GM18502 (cell line): Measurements from ENCODE around the gene LRCH1.

ENCODE experiments used
- ATAC-seq: cut with Tn5 transposase; IDR thresholded peaks from one replicate; pipeline ENCODE4 v1.9.1; 2021; ENCODE audit warnings: mild to moderate bottlenecking; ENCODE audit not compliant: unreplicated experiment, poor library complexity

Gene LRCH1

GRCh38 chr13:46659413-46660065, 106.6 kb downstream of the LRCH1 start:
- no peak for ATAC-seq

- no peak for ATAC-seq
Measured at GRCh38 chr13:46660416-46660815, 107.4 kb downstream of the LRCH1 start.

GRCh38 chr13:46660857-46661256, 107.9 kb downstream of the LRCH1 start:
- ATAC-seq, result no peak

- peak; percentile 51 for ATAC-seq
Measured at GRCh38 chr13:46662690-46663089, 109.7 kb downstream of the LRCH1 start.

GRCh38 chr13:46663206-46664037, 110.5 kb downstream of the LRCH1 start:
- no peak for ATAC-seq

GRCh38 chr13:46664195-46664594, 111.2 kb downstream of the LRCH1 start:
- ATAC-seq, result no peak

GRCh38 chr13:46665248-46665632, 112.3 kb downstream of the LRCH1 start:
- no peak for ATAC-seq

- no peak for ATAC-seq
Measured at GRCh38 chr13:46665633-46666482, 112.9 kb downstream of the LRCH1 start.

GRCh38 chr13:46666727-46667456, 113.9 kb downstream of the LRCH1 start:
- no peak for ATAC-seq

- peak; percentile 58 for ATAC-seq
Measured at GRCh38 chr13:46667687-46668281, 114.8 kb downstream of the LRCH1 start.

- peak; percentile 19 for ATAC-seq
Measured at GRCh38 chr13:46668302-46668720, 115.3 kb downstream of the LRCH1 start.

- no peak for ATAC-seq
Measured at GRCh38 chr13:46668931-46669525, 116.1 kb downstream of the LRCH1 start.

GRCh38 chr13:46672338-46673090, 119.5 kb downstream of the LRCH1 start:
- no peak for ATAC-seq

- ATAC-seq, result no peak
Measured at GRCh38 chr13:46675016-46675415, 122.0 kb downstream of the LRCH1 start.

GRCh38 chr13:46676378-46676725, 123.4 kb downstream of the LRCH1 start:
- ATAC-seq, result no peak

GRCh38 chr13:46679369-46680120, 126.6 kb downstream of the LRCH1 start:
- peak; percentile 87 for ATAC-seq

GRCh38 chr13:46682015-46682414, 129.0 kb downstream of the LRCH1 start:
- ATAC-seq, result no peak

GRCh38 chr13:46682707-46683106, 129.7 kb downstream of the LRCH1 start:
- no peak for ATAC-seq
